HCT116 (cell line): ENCODE data around the gene ABHD16A. TPM values are rescaled to one million over a fixed set of nuclear protein-coding genes. Genes with fewer than 3 reads are reported as not detected.

Experiments used
- ATAC-seq: fragments of 200-7000 bp; cut with Tn5 transposase; 2 replicates; pipeline ENCODE4 v1.9.1; 2020; ENCODE audit warnings: mild to moderate bottlenecking, moderate library complexity
- BruUV-seq: library from RNA; stranded (reverse); fragments of 400-500 nt; replicated peaks from 2 replicates; lab custom pipeline; 2021; lab: Mats Ljungman, UMichigan
- CTCF ChIA-PET: fragments of 300-600 bp; sonication (Branson Sonifier 250); formaldehyde crosslinking; loops from one replicate; lab custom pipeline; 2021; ENCODE audit warnings: antibody characterized with exemption; lab: Charles Lee
- POLR2A ChIA-PET: fragments of 300-600, 350-600 bp; sonication (Branson Sonifier 250); formaldehyde crosslinking; loops from one replicate; lab custom pipeline; 2021; ENCODE audit warnings: antibody characterized with exemption; lab: Charles Lee
- RAD21 ChIA-PET, 2 experiments: fragments of 300-600 bp; sonication (Branson Sonifier 250); formaldehyde crosslinking; loops; one replicate each; lab custom pipeline; 2023; ENCODE audit warnings: low total read pairs in 2 of 2; ENCODE audit not compliant: uncharacterized antibody in 2 of 2, unreplicated experiment in 2 of 2, low non-redundant PET in 1 of 2; lab: Charles Lee
- DNase-seq: peaks from one replicate; pipeline ENCODE4 v3.0.0-alpha.2; 2010; ENCODE audit warnings: low read depth, low spot score
- H2AFZ ChIP-seq: fragments of 200-600 bp; shearing (Covaris generic), sonication (generic); 2 replicates; pipeline ENCODE4 v1.6.1; 2017; ENCODE audit warnings: low read depth, mixed run types, mixed read lengths, antibody characterized with exemption, low read length; ENCODE audit not compliant: poor library complexity, severe bottlenecking
- H3K27ac ChIP-seq: 2 replicates; pipeline ENCODE4 v1.5.1; 2012; ENCODE audit warnings: low read depth, low read length
- H3K27me3 ChIP-seq: fragments of 200-600 bp; sonication (generic); 2 replicates; pipeline ENCODE4 v1.6.1; 2016; ENCODE audit warnings: mixed run types, low read length, mixed read lengths; ENCODE audit not compliant: insufficient read depth
- H3K36me3 ChIP-seq, 2 experiments: fragments of 200-500 bp in 1 of 2; fragments of 200-600 bp in 1 of 2; sonication (Bioruptor generic) in 1 of 2; sonication (generic) in 1 of 2; 2 replicates each; pipeline versions ENCODE4 v1.5.1 to v1.6.1; 2014 to 2016; ENCODE audit warnings: low read length in 2 of 2, inconsistent platforms in 1 of 2, mixed read lengths in 1 of 2, mixed run types in 1 of 2; ENCODE audit not compliant: insufficient read depth in 2 of 2, control insufficient read depth in 1 of 2
- H3K4me1 ChIP-seq, 2 experiments: fragments of 200-600 bp in 1 of 2; sonication (generic) in 1 of 2; 2 replicates each; pipeline versions ENCODE4 v1.5.1 to v1.6.1; 2012 to 2017; ENCODE audit warnings: low read length in 2 of 2, inconsistent platforms in 1 of 2, mild to moderate bottlenecking in 1 of 2, mixed read lengths in 1 of 2, mixed run types in 1 of 2, moderate library complexity in 1 of 2; ENCODE audit not compliant: insufficient read depth in 2 of 2, control insufficient read depth in 1 of 2
- H3K4me2 ChIP-seq: fragments of 200-600 bp; sonication (generic); 2 replicates; pipeline ENCODE4 v1.6.1; 2017; ENCODE audit warnings: mixed run types, low read length, mixed read lengths
- H3K4me3 ChIP-seq, 2 experiments: fragments of 200-600 bp in 1 of 2; sonication (generic) in 1 of 2; replicated peaks in 1 of 2; 2 replicates each; pipeline ENCODE4 v1.5.1; 2011 to 2016; ENCODE audit warnings: low read length in 2 of 2, control low read depth in 1 of 2, low read depth in 1 of 2, mild to moderate bottlenecking in 1 of 2, mixed read lengths in 1 of 2, mixed run types in 1 of 2
- H3K79me2 ChIP-seq: fragments of 200-600 bp; sonication (generic); 2 replicates; pipeline ENCODE4 v1.6.1; 2017; ENCODE audit warnings: mild to moderate bottlenecking, mixed run types, low read length, moderate library complexity, mixed read lengths; ENCODE audit not compliant: insufficient read depth
- H3K9ac ChIP-seq: fragments of 200-600 bp; sonication (generic); 2 replicates; pipeline ENCODE4 v1.6.1; 2016; ENCODE audit warnings: low read length, mixed read lengths
- H3K9me2 ChIP-seq: fragments of 200-600 bp; sonication (generic), shearing (Covaris generic); 2 replicates; pipeline ENCODE4 v1.6.1; 2017; ENCODE audit warnings: mixed run types, mild to moderate bottlenecking, moderate library complexity; ENCODE audit not compliant: insufficient read depth
- H3K9me3 ChIP-seq, 2 experiments: fragments of 200-500 bp in 1 of 2; fragments of 200-600 bp in 1 of 2; sonication (Bioruptor generic) in 1 of 2; sonication (generic) in 1 of 2; 2 replicates each; pipeline ENCODE4 v1.6.1; 2014 to 2017; ENCODE audit warnings: low read length in 2 of 2, mixed read lengths in 2 of 2, inconsistent platforms in 1 of 2, low read depth in 1 of 2, mild to moderate bottlenecking in 1 of 2, mixed run types in 1 of 2, moderate library complexity in 1 of 2; ENCODE audit not compliant: control insufficient read depth in 1 of 2, insufficient read depth in 1 of 2
- H4K20me1 ChIP-seq: fragments of 200-600 bp; sonication (generic), shearing (Covaris generic); 2 replicates; pipeline ENCODE4 v1.6.1; 2017; ENCODE audit warnings: mixed run types, mild to moderate bottlenecking, moderate library complexity; ENCODE audit not compliant: insufficient read depth
- CBX3 ChIP-seq: IDR thresholded peaks from 2 replicates; pipeline ENCODE4 v1.6.1; 2012; ENCODE audit warnings: low read depth
- CEBPB ChIP-seq: IDR thresholded peaks from 2 replicates; pipeline ENCODE4 v1.6.1; 2012; ENCODE audit warnings: low read depth
- EGR1 ChIP-seq: IDR thresholded peaks from 2 replicates; pipeline ENCODE4 v1.6.1; 2012; ENCODE audit warnings: low read depth
- ELF1 ChIP-seq: IDR thresholded peaks from 2 replicates; pipeline ENCODE4 v1.6.1; 2012; ENCODE audit warnings: low read depth, borderline replicate concordance
- FOSL1 ChIP-seq: IDR thresholded peaks from 2 replicates; pipeline ENCODE4 v1.6.1; 2012; ENCODE audit warnings: low read depth
- MAX ChIP-seq: IDR thresholded peaks from 2 replicates; pipeline ENCODE4 v1.6.1; 2012
- POLR2A ChIP-seq: IDR thresholded peaks from 2 replicates; pipeline ENCODE4 v1.7.0; 2011; ENCODE audit warnings: borderline replicate concordance; ENCODE audit not compliant: insufficient read depth, insufficient read length; ENCODE audit errors: extremely low read depth
- POLR2AphosphoS5 ChIP-seq: IDR thresholded peaks from 2 replicates; pipeline ENCODE4 v1.6.1; 2011; ENCODE audit warnings: mild to moderate bottlenecking, low read depth, low read length, moderate library complexity
- SP1 ChIP-seq: IDR thresholded peaks from 2 replicates; pipeline ENCODE4 v1.6.1; 2012; ENCODE audit warnings: low read depth
- SRF ChIP-seq: IDR thresholded peaks from 2 replicates; pipeline ENCODE4 v1.6.1; 2012; ENCODE audit warnings: low read depth
- TCF7L2 ChIP-seq: IDR thresholded peaks from 2 replicates; pipeline ENCODE4 v1.7.0; 2011; ENCODE audit warnings: borderline replicate concordance, inconsistent platforms; ENCODE audit not compliant: insufficient read depth, insufficient read length; ENCODE audit errors: extremely low read depth
- YY1 ChIP-seq: IDR thresholded peaks from 2 replicates; pipeline ENCODE4 v1.6.1; 2011; ENCODE audit warnings: low read length, low read depth, moderate library complexity, mild to moderate bottlenecking; ENCODE audit not compliant: insufficient replicate concordance; ENCODE audit errors: extremely low read depth
- ZNF274 ChIP-seq: fragments of 200-500 bp; sonication (Bioruptor generic); IDR thresholded peaks from 2 replicates; pipeline ENCODE4 v1.6.1; 2014; ENCODE audit warnings: mild to moderate bottlenecking, low read depth, low read length, inconsistent platforms
- intact Hi-C: fragments of 100-400 bp; cut with micrococcal nuclease; formaldehyde crosslinking; loops from 2 replicates; pipeline ENCODE4 v1.10.0; 2022
- total RNA-seq: library from RNA; stranded (reverse); gene quantifications from one replicate; pipeline ENCODE4 v1.2.1, GENCODE V29; 2021; ENCODE audit not compliant: unreplicated experiment

ABHD16A gene
- total RNA-seq, 1 experiment from 2014 or later = 32.4 TPM

GRCh38 chr6:31723245-31723979 is 20.3 kb upstream of the ABHD16A start, which contains the start of gene MPIG6B:
Gene MPIG6B, plus strand, starts transcription at chr6:31723373. Its CDS starts 11 bp downstream, at chr6:31723384.
- Histone ChIP-seq H3K79me2 (no peaks in the 10 kb centered on the region), H3K9me3 (no peaks in the 10 kb centered on the region), H3K9ac (no peak within 1 kb of the TSS), H2AFZ (no peak within 1 kb of the TSS), H3K4me2 (no peak within 1 kb of the TSS), H3K27me3 (no peaks in the 10 kb centered on the region), H3K27ac (no peak within 1 kb of the TSS), H4K20me1 (no peaks in the 10 kb centered on the region), H3K36me3 (0 out of 4 replicates have a peak, but pooled peaks cover 0 to 3% of the 10 kb centered on the region in 2 experiments), H3K9me2 (no peaks in the 10 kb centered on the region), H3K4me3 (no peak within 1 kb of the TSS), H3K4me1 (peaks cover 15 to 29% of the 10 kb centered on the region in 2 experiments)
- RAD21 ChIA-PET = no interaction called here
- no peak for ATAC-seq
- DNase-seq = no peak
- POLR2A ChIA-PET = no interaction called here
- intact Hi-C loops = no loop called here
- no TSS peak for BruUV-seq
- CTCF ChIA-PET = no interaction called here
- TF ChIP-seq CEBPB = no peak
- TF ChIP-seq POLR2A = no peak
- no peak for TF ChIP-seq YY1
- TF ChIP-seq ELF1 = no peak
- TF ChIP-seq MAX = no peak
- no peak for TF ChIP-seq EGR1
- no peak for TF ChIP-seq TCF7L2
- TF ChIP-seq SRF = no peak
- TF ChIP-seq ZNF274 = no peak
- no peak for TF ChIP-seq CBX3
- no peak for TF ChIP-seq FOSL1
- no peak for TF ChIP-seq POLR2AphosphoS5
- TF ChIP-seq SP1 = no peak
